Retina (tissue), 1 donor: ENCODE data around the gene MYH14.
A peak's percentile ranks its signal among the peaks of the same experiment; 100 is the strongest.
"Not testable (repeated sequence)": the region's sequence is repeated elsewhere in the genome, so short reads cannot be mapped to it uniquely, and the experiment has no call there.

Experiments used
- DNase-seq: peaks from one replicate; pipeline ENCODE4 v3.0.0-alpha.2; 2016

The MYH14 gene

DNA sequence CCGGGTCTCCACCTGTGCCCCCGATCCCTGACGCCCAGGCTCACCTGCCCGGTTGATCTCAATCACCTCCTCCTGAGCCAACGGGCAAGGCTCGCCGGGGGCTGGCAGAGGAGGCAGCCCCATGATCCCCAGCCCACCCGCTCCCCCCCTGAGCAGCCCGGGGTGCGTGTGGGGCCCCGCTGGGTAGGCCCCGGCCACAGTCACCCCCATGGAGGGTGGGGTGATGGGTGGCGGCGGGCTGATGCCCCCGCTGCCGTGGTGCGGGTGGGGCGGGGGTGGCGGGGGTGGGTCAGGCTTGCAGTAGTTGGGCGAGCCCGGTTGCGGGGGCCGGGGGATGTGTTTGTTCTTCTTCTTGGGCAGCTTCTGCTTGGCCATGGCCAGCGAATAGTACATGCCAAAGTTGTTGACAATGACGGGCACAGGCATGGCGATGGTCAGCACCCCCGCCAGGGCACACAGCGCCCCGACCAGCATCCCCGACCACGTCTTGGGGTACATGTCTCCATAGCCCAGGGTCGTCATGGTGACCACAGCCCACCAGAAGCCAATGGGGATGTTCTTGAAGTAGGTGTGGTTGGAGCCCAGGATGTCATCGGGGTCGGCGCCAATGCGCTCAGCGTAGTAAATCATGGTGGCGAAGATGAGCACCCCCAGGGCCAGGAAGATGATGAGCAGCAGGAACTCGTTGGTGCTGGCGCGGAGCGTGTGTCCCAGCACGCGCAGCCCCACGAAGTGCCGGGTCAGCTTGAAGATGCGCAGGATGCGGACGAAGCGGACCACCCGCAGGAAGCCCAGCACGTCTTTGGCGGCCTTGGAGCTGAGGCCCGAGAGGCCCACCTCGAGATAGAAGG is 119.7 kb downstream of the MYH14 start:
- no peak for DNase-seq

GRCh38 chr19:50323782-50324133 is 120.3 kb downstream of the MYH14 start:
- DNase-seq = no peak

DNA sequence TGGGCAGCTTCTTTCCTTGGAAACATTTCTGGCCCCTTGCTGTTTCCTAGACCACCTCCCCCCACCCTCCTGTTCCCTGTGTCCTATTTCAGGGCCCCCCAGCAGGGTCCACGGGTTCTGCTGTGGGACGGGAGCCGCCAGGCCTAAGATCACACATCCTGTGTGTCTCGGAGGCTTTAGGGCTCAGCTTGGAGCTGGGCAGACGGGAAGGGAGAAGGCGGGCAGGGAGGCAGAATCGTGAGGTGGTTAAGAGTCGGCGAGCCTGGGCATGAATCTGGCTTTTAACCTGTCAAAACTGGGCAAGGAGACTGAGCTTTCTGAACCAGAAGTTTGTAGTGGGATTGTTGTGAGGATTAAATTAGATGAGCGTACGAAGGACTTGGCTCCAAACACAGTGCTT is 120.9 kb downstream of the MYH14 start:
- no peak for DNase-seq

DNA sequence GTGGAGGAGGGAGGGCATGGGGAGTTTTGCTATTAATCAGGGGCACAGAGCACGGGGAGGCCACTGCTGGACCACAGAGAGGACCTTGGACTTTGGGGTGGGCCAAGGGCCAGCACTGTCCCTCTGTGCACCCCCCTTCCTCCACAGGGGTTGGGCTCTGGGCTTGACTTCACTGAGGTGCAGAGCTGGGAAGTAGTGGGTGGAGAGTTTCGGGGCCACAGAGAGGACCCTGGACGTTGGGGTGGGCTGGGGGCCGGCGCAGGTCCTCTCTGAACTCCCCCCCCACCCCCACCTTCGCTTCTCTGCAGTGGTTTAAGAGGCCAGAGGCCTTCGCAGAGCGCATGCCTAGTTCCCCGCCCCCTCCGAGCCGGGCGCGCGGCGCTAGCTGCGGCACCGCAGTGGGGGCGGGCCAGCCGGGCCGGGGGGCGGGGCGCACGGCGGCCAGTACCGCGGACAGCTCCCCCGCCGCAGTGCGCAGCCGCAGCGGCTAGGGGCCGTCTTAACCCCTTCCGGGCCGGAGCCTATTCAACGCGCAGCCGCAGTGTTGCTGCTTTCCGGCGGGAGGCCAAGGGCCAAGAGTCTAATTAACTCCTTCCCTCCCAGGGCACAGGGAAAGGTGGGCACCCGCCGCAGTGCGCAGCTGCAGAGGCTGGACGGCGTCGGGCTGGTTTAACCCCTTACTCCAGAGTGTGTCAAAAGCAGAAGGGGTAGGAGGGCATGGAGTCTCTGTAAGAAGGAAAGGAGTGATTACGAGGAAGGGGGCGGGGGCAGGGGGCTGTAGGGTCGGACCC is 122.1 kb downstream of the MYH14 start:
- DNase-seq = peak; percentile 89

GRCh38 chr19:50326101-50326664 is 122.8 kb downstream of the MYH14 start:
- no peak for DNase-seq

DNA sequence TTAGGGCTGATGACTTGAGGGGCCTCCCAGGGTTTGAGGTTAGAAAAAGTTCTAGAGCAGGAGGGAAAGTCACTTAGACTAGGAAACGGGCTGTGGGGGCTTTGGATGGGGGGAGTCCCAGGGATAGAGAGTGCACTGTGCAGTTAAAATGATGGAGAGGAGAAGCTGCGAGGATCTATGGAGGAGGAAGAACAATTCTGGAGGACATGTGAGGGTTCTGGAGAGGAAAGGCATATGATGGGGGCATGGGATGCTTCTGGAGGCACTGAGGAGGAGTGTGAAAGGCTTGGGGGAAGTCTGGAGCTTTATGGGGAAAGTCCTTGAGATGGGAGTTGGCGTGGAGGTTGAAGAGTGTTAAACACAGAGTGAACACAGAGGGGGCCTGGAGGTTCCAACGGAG is 123.6 kb downstream of the MYH14 start:
- no peak for DNase-seq

- no peak for DNase-seq
Observed at GRCh38 chr19:50327461-50328223, 124.2 kb downstream of the MYH14 start.

GRCh38 chr19:50328224-50328872 is 124.9 kb downstream of the MYH14 start:
- peak; percentile 64 for DNase-seq

DNA sequence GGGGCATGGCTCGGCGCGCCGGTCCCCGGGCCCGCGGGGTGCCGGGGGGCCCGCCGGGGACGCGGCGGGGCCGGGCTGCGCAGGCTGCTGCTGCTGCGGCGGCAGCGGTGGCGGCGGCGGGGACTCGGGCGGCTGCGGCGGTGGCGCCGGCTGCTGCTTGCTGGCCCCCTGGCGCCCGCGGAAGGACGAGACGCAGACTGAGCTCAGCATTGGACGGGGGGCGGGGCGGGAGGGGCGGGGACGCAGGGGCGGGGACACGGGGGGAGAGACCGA is 125.4 kb downstream of the MYH14 start:
- DNase-seq = no peak

DNA sequence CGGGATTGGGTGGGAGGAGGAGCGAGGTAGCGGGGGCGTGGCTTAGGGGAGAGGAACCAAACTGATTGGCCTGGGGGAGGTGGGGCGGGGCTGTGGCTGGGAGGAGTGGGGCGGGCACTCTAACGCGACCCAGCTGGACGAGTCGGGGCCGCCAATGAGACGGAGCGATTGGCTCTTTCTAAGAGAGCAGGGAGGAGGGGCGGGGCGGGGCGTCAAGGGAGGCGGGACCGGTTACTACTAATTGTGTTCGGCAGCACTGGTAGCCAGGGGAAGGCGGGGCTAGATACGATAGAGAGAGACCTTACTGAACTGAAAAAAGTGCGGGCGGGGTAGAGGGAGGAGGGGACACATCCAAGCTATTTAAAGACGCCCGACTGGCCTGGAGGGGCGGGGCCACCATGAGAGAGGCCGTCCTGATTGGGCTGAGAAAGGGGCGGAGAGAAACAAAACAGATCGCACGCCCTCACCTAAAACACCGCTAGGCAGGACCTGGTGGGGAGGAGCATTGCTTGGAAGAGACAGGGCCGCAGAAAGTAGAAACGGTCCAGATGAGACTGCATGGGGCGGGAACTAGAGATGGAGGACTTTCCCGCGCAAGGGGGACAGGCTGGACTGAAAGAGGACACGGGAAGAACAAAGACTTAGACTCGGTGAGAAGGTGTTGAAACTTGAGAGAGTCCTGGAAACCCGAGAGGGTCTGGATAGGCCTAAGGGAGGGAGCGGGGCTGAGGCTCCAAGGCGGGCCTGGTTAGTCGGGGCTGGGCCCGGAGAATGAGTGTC is 125.9 kb downstream of the MYH14 start, which contains the start of gene KCNC3:
Gene KCNC3 (minus strand): TSS at position 232 of the 780 bp plus-strand sequence. CDS start 295 bp downstream, outside the sequence.
- peak; percentile 95 for DNase-seq

DNA sequence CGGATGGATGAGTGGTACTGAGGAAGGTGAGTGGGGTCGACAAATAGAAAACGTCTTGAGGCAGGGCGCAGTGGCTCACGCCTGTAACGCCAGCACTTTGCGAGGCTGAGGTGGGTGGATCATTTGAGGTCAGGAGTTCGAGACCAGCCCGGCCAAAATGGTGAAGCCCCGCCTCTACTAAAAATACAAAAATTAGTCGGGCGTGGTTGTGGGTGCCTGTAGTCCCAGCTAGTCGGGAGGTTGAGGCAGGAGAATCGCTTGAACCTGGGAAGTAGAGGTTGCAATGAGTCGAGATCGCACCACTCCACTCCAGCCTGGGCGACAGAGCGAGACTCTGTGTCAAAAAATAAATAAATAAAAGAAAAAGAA is 126.5 kb downstream of the MYH14 start:
- DNase-seq = not testable (repeated sequence)

- DNase-seq = peak; percentile 92
Observed at GRCh38 chr19:50330365-50331078, 127.1 kb downstream of the MYH14 start.

DNA sequence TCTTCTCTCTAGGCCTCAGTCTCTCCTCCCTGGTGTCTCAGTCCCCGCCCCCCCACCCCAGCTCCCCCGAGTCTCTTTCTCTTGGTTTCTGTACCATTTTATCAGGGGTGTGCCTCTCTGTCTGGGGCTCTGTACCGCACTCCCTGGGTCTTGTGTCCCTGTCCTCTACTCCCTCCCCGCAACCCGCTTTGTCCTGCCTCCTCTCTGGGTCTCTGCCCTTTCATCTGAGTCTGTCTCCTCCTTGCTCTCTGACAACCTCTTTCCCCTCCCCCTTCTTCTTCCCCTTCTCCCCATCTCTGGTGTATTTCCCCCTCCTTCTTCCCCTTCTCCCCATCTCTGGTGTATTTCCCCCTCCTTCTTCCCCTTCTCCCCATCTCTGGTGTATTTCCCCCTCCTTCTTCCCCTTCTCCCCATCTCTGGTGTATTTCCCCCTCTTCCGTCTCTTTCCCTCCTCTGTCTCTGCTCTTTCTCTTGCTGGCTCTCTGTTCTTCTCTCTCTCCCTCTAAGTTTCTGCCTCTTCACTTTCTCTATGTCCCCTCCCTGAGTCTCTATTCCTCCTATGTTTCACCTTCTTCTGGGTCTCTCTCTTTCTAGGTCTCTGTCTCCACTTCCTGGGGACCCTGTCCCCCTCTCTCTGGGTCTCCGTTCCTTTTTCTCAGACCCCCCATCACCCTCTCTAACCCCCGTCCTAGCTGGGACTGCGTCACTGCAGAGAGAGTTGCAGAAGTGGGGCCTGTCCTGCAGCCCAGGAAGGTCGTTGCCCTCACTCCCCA is 128.0 kb downstream of the MYH14 start:
- no peak for DNase-seq

DNA sequence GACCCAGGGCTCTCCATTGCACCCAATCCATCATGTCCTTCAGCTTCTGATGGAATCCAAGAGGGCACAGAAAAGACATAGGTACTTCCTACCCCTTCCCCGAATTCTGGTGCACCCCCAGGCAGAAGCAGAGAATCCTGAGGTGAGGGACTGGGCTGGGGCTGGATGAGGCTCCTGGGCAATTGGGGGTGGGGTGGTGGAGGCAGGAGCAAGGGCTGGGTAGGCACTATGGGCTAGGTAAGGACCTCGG is 128.5 kb downstream of the MYH14 start:
- DNase-seq = no peak

GRCh38 chr19:50332244-50333038 is 129.0 kb downstream of the MYH14 start:
- peak; percentile 29 for DNase-seq

DNA sequence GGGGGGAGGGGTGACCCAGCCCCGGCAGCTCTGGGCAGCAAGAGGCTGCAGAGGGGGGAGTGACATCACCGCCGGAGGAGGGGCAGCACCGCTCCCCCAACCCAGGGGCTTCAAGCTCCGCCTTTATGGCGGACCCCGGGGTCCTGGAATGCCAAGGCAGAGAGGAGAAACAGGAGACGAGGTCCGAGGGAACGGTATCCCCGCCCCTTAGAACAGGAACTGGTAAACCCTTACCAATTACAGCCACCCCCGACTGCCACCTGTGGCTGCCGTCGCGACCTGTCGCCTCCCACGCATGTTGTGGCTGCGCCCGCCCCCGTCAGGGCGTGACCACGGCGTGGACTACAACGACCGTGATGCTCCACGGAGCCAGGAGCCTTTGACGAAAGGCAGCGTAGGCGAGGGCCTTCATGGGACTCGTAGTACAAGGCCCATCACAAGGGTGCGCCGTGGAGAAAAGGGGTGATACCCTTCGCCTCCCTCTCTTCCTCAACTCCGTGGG is 129.9 kb downstream of the MYH14 start:
- DNase-seq = peak; percentile 99

DNA sequence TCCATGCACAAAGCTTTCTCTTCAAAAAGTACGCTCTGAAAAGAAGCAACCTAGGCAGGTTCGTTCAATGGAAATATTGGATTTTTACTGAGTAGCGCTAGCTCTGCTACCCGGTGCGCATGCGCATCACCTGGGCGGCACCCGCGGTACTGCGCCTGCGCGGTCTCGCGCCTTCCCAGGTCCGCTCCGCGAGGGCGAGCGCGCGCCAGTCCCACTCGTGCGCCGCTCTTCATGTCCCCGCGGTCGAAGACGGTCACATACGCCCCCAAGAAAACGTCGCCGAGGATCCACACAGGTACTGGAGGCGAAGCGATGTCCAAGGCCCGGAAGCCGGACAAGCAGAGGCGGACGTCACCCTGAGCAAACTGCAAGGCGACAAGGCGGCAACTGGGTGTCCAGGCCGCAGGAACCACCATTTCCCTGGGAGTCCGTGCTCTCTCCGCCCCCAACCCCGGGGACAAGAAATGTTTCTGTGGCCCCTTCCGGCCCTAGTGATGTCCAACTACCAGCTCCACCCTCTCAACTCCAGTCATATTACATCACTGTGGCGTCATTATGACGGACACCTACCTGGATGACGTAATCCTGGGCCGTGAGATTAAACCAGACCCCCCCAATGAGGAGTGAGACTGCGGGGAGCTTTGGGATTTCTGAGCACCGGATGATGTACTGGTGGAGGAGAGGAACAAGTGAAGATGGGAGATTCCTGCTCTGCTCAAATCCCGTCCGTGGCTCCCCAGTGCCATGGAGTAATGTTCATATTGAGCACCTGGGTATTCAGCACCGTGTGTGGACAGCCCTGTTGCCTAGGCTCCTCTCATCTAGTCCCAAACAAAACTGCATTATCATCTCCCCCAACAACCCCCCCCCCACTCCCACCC is 130.6 kb downstream of the MYH14 start:
- DNase-seq = peak; percentile 99

DNA sequence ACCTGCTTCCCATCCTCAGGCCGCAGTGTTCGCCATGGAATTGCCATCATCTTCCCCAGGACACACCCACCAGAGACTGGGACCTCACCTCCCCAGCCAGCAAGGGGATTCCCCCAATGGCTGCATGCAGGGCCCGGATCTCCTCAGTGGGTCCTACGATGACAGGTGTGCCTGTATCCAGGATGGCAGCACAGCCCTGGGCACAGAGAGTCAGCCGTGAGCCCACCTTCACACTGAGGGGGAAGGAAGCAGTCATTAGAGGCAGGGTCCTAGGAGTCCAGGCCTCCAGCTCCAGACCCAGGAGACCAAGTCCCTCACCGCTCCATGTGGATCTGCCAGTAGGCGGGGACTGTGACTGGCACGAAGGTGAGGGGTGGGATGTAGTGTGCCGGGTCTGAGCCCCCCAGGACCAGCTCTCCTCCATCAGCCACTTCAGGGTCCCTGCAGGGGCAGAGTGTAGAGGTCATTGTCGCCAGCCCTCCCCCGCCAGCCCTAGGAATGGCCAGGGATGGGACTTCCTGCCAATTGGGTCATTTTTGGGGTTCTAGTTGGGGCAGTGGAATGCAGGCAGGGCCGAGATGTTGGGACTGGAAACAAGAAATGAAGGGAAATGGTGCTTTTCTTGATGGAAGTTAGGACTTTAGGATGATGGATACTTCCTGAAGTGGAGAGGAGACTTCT is 131.5 kb downstream of the MYH14 start:
- DNase-seq = no peak
